Measurements from ENCODE around the gene ATG5. TPM values are rescaled to one million over a fixed set of nuclear protein-coding genes. Genes with fewer than 3 reads are reported as not detected.

ATG5 gene
- polyA plus RNA-seq, 4 donors = 43.4 to 56.4 (median 45.8) TPM

GRCh38 chr6:106186172-106186571 is 139.4 kb downstream of the ATG5 start:
- no peak for DNase-seq (ENCODE audit: low read depth in 4 of 4, low spot score in 2 of 4)

DNA sequence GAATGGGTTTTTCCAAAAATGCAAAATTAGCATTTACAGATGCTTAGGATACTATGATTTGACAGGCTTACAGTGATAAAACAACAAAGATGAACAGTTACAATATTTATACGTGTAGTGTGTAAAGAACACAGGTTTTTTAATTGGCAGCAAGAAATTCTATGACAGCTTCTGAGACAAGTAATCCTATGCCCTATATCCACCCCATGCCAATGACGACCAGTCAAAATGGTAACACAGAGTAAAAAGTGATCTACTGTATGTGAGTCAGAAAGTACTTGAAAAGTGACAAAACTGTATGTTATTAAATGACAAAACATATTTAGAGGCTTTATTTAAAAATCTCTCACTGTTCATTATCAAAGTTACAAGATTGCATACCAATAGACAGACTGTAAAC is 139.9 kb downstream of the ATG5 start:
- no peak for DNase-seq (ENCODE audit: low read depth in 4 of 4, low spot score in 2 of 4)

GRCh38 chr6:106184629-106185028 is 140.9 kb downstream of the ATG5 start:
- no peak for DNase-seq (ENCODE audit: low read depth in 4 of 4, low spot score in 2 of 4)

DNA sequence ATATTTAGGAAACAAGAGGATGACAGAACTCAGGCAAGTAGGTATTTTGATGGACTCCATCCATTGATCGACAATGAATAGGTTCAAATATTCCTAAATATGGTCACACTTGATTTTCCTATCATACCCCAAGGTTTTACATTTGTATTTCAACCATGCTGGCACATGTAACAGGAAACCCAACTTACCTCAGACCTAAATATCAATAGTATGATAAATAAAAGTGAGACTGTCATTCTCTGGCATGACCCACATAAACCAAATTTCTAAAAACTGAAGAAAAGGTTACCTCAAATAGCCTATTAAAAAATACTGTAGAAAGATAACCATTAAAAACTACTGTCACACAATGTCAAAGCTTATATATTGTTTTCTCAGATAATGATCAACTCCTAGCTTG is 142.1 kb downstream of the ATG5 start:
- DNase-seq (ENCODE audit: low read depth in 4 of 4, low spot score in 2 of 4) = no peak

DNA sequence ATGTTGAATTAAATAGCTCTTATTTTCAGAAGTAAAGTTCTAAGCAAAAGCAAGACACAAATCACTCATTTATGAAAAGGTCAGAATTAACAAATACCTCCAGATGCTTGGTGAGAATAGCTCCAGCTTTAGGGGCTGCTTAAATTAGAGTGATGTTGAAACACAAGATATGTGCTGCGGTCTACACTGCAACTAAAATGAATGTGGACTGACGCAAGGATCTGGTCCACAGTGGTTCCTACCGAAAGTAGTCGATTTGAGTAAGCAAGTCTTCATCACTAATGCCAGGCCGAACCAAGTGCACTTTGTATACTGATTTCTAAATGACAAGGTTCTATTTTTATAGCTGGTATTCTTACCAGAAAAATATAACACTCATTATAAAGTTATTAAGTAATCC is 143.1 kb downstream of the ATG5 start:
- no peak for DNase-seq (ENCODE audit: low read depth in 4 of 4, low spot score in 2 of 4)

- DNase-seq (ENCODE audit: low read depth in 4 of 4, low spot score in 2 of 4) = no peak
Measured at GRCh38 chr6:106181664-106182418, 143.7 kb downstream of the ATG5 start.

DNA sequence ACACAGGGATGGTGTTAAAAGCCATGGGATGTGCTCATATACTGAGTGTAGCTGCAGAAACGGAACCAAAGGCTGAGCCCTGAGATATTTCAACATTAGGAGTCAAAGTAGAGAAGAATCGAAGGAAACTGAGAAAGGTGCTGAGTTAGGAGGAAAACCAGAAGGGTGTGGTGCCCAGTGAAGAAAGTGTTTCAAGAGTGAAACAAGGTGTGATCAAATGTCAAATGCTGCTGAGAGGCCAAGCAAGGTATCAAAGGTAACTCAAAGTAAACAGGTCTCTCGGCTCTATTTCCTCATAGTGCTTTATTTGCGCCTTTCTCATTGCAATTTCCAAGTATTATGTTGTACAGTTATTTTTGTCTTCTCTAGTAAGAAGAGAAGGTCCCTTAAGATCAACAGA is 145.4 kb downstream of the ATG5 start:
- DNase-seq (ENCODE audit: low read depth in 4 of 4, low spot score in 2 of 4) = no peak

- no peak for DNase-seq (ENCODE audit: low read depth in 4 of 4, low spot score in 2 of 4)
Measured at GRCh38 chr6:106178900-106179299, 146.7 kb downstream of the ATG5 start.

GRCh38 chr6:106177786-106178185 is 147.8 kb downstream of the ATG5 start:
- no peak for DNase-seq (ENCODE audit: low read depth in 4 of 4, low spot score in 2 of 4)

GRCh38 chr6:106173124-106173879 is 152.3 kb downstream of the ATG5 start:
- DNase-seq (ENCODE audit: low read depth in 4 of 4, low spot score in 2 of 4) = no peak

DNA sequence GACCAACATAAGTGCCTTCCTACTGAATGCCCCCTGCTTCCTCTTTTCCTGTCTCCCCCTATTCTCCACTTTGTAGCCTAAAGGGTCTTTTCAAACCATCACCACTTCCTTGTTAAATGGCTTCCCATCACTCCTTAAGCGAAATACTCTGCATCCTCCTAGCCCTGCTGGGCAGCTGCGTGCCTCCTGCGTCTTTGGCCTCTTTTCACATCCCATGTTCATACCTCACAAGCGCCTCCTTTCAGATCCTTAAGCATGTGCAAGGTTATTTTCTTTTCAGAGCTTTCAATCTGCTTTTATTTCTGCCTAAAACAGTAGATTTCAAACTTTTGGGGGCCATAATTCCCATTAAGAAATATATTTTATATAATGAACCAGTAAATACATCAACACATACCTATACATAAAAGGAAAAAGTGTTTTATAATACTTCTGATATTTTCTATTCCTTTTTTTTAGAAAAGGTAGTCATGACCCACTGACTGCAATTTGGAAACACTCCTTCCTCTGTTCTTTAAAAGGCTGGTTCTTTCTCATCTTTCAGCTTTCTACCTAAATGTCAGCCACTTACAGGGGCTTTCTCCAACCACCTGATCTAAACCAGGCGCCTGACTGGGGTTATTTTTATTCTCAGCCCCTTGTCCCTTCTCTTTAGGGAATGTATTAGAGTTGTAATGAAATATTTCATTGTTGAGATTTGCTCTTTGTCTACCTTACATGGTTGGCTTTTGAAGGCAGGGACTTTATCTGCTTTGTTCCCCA is 155.3 kb downstream of the ATG5 start:
- no peak for DNase-seq (ENCODE audit: low read depth in 4 of 4, low spot score in 2 of 4)

DNA sequence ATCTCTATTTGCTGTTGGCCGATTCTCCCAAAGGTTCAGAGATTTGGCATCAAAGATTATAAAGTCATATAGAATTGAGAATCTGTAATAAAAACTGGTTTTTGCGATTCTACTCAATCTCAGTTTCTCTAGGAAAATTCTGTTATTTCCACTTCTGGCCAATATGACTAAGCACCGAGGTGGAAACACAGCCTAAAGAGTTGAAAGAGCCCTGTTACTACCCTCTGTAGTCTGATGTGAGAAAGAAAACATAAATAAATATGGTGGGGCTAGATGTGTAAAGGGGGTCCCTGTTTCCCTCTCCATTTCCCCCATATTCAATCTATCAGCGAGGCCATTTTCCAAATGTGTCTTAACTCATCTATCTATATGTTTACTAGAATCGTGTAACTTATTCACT is 156.0 kb downstream of the ATG5 start:
- no peak for DNase-seq (ENCODE audit: low read depth in 4 of 4, low spot score in 2 of 4)

DNA sequence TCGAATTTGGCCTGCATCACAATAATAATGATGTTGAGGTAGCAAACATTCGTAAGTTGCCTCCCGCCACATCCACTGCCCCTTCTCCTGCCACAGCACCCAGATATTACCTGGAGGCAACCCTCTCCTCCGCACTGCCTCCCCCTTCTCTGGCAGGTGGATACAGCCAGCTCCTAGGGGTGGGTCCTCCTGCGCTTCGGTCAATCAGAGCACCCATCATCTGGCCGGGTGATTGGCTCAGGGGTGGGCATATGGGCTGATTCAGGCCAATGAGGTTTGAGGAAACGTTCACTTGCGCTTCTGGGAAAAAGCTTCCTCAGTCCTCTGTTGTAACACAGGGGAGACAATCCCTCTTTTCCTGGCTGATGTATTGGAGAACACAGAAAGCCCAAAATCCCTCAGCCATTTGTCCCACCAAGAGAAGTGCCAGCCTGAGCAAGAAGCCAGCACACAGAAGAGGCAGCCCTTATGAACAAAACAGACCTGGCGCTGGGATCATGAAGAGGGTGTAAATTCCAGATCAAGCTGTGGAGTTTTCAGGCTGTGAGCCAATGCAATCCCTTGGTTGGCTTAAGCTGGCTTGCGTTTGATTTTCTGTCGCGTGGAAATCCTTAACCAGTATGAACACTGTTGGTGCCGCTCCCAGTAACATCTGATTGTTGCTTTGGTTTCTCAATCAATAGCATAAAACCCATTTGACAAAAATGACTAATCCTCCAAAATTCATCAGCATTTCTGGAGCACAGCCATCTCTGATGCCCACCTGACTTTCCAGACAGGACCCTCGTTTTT is 157.3 kb downstream of the ATG5 start:
- no peak for DNase-seq (ENCODE audit: low read depth in 4 of 4, low spot score in 2 of 4)

DNA sequence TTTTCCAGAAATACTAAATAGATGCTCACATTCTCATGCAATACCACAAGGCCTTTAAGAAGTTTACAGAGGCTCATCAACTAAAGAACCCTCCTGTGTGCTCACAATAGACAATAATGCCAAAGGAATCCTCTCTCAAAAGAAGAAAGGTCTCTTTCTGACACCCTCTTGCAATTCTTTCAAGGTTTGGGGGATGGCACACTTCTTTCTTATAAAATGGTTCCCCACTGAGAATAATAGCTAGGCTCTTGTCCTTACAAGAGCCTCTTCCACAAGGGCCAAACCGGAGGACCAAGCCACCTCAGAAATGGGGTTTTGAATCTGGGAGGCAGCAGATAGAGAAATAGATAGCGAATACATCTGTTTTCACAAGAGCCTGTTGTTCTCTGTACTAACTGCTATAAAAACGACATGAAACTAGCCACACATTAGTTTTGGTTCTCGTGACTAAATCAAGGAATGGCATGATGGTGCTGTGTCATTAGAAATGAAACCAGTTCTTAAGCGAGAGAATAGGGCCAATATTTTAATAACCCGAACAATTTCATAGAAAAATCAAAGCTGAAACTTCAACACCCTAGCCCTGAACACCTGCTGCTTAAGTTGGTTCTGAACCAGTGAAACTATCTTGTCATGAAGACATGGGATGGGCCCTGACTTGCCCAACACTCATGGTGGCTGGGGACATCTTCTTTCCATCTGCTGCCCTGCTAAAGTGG is 158.3 kb downstream of the ATG5 start:
- no peak for DNase-seq (ENCODE audit: low read depth in 4 of 4, low spot score in 2 of 4)

GRCh38 chr6:106165885-106166485 is 159.6 kb downstream of the ATG5 start:
- no peak for DNase-seq (ENCODE audit: low read depth in 4 of 4, low spot score in 2 of 4)

DNA sequence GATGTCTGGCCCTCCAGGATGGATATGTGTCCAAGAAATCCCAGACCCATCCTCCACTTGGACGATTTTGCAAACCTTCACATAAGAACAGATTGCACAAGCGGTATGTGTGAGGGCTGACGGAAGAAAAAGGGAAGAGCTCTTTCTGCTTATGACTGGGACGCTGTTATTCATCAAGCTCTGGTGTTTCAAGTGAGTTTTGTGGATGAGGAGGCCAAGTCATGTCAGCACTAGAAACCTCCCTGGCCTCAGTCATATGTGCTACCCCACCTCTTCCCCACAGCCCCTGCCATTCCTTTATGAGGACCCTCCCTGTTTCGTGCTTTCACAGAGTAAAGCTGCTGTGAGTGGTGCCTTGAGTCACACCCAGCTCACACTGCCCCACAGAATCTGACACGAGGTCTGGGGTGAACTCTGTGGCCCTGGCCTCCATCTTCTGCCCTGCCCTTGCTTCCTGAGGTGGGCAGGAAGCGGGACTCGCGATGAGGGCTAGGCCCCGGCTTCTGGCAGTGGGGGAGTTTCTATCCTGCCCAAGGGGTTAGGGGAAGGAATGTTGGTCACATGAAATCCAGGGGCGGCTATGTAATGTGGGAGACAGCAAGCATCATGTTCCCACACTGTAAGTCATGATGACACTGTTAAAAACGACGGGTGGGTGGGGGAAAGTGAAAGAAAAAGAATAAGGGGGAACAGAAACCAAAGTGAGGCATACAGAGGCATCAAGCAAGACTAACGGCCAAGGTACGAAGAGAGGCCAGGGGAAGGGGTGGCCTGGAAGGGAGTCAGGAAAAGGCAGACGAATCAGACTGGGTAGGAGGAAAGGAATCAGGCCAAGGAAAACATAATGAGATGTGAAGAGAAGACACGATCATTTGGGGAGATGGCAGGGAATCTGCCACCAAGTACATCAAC is 161.3 kb downstream of the ATG5 start:
- no peak for DNase-seq (ENCODE audit: low read depth in 4 of 4, low spot score in 2 of 4)

GRCh38 chr6:106163446-106163965 is 162.1 kb downstream of the ATG5 start:
- no peak for DNase-seq (ENCODE audit: low read depth in 4 of 4, low spot score in 2 of 4)

- DNase-seq (ENCODE audit: low read depth in 4 of 4, low spot score in 2 of 4) = no peak
Measured at GRCh38 chr6:106162921-106163320, 162.6 kb downstream of the ATG5 start.

Measured in left renal cortex interstitium (tissue), 4 donors.